Fibroblast of mammary gland (primary cell): ENCODE data around the gene PTGDS.

Source experiments
- DNase-seq: peaks from one replicate; pipeline ENCODE4 v3.0.0-alpha.2; 2010; ENCODE audit warnings: low read depth
- H3K4me3 ChIP-seq: 2 replicates; pipeline ENCODE4 v1.5.1; 2011; ENCODE audit warnings: low read depth, mild to moderate bottlenecking, low read length, moderate library complexity; ENCODE audit not compliant: control insufficient read depth
- TF ChIP-seq, protein P1 (sequence below): conservative IDR thresholded peaks from 2 replicates; pipeline ENCODE4 v1.5.1; 2011; ENCODE audit warnings: low read depth, low read length, inconsistent platforms; ENCODE audit not compliant: control insufficient read depth, insufficient read depth

PTGDS gene

DNA sequence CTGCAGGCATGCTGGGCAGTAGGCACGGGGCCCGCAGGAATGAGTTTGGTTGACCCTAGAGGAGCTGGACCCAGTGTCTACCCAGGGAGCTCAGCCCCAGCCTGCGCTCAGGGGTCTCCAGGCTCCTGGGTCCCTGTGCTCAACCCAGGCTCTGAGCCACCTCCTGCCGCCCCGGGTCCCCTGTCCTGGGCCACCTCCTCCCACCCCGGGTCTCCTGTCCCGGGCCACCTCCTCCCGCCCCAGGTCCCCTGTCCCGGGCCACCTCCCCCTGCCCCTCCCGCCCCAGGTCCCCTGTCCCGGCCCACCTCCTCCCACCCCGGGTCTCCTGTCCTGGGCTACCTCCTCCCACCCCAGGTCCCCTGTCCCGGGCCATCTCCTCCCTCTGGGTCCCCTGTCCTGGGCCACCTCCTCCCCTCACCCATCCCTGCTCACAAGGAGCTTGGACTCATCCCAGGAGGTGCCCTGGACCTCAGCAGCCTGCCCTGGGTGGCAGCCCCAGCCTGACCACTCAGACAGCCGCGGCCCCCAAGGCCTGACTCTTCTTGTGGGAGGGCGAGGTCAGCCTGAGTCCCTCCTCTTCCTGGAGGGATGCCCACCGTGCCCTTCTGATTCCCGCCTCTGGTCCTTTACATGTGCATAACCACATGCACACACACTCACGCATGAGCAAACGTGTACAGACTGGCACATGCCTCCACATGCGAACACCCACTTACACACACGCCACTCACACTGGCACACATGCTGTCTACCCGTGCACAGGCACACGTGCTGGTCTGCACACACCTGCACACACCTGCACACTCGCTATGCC is 22.8 kb upstream of the PTGDS start:
- TF ChIP-seq, protein P1, sequence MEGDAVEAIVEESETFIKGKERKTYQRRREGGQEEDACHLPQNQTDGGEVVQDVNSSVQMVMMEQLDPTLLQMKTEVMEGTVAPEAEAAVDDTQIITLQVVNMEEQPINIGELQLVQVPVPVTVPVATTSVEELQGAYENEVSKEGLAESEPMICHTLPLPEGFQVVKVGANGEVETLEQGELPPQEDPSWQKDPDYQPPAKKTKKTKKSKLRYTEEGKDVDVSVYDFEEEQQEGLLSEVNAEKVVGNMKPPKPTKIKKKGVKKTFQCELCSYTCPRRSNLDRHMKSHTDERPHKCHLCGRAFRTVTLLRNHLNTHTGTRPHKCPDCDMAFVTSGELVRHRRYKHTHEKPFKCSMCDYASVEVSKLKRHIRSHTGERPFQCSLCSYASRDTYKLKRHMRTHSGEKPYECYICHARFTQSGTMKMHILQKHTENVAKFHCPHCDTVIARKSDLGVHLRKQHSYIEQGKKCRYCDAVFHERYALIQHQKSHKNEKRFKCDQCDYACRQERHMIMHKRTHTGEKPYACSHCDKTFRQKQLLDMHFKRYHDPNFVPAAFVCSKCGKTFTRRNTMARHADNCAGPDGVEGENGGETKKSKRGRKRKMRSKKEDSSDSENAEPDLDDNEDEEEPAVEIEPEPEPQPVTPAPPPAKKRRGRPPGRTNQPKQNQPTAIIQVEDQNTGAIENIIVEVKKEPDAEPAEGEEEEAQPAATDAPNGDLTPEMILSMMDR, result no peak
- no peak for DNase-seq
- no peak overlapping the region for H3K4me3 ChIP-seq

DNA sequence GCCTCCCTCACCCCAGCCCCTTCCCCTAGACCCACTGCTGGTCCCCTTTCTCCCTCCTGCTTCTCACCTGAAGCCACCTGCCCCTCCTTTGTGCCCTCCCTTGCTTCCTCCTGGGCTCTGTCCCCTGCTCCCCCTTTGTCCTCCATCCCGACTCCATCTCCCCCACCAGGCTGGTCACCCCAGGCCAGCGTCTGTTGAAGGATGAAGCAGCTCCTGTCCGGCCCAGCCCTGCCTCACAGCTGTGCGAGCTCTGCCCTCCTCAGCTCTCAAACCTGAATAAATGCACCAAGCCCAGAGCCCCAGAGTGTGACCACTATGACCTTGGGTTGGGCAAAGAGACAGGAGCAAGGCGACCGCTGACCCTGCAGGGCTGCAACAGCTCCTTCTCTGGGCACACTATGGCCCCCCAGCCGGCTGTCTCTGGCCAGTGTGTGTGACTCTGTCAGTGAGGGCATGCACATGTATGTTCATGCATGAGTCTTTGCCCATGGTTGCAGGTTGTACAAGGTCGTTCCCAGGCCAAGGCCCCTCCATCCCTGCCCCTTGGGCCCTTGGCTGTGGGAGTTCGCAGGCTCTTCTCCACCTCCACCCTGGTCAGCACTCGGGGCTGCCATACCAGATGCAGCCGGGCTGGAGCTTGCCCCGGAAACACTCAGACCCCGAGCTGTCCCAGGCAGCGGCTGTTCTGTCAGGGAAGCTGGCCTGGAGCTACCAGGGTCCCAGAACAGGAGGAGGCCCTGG is 21.9 kb upstream of the PTGDS start:
- no peak for DNase-seq
- TF ChIP-seq, protein P1, result no peak
- H3K4me3 ChIP-seq, result no peak overlapping the region

DNA sequence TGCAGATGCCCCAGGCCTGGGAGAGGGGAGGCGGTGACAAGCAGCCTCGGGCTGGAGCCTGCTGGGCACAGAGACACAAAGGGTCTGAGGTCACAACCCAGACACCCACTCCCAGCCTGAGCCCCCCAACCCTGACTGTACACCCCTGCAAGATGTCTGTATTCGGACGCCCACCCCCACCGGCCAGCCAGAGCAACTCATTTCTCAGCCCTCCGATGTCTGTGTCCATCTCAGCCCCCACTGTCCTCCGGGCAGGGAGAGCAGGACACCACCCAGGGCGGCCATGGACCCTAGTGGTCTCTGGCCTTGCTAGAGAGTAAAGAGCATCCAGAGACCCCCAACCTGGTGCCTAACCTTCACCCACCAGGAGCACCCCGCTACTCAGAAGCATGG is 21.4 kb upstream of the PTGDS start:
- TF ChIP-seq, protein P1, result no peak
- no peak overlapping the region for H3K4me3 ChIP-seq
- no peak for DNase-seq

DNA sequence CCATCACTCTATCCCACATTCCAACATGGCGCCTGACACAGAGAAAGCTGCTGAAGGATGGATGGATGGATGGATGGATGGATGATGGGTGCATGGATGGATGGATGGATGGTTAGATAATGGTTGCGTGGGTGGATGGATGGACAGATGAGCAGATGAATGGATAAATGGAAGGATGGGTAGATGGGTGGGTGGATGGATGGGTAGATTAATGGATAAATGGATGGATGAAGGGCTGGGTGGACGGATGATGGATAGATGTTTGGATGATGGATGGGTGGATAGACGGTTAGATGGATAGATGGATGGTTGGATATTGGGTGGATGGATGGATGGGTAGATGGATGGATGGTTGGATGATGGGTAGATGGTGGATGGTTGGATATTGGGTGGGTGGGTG is 20.7 kb upstream of the PTGDS start:
- TF ChIP-seq, protein P1, result no peak
- no peak for DNase-seq
- H3K4me3 ChIP-seq, result no peak overlapping the region

DNA sequence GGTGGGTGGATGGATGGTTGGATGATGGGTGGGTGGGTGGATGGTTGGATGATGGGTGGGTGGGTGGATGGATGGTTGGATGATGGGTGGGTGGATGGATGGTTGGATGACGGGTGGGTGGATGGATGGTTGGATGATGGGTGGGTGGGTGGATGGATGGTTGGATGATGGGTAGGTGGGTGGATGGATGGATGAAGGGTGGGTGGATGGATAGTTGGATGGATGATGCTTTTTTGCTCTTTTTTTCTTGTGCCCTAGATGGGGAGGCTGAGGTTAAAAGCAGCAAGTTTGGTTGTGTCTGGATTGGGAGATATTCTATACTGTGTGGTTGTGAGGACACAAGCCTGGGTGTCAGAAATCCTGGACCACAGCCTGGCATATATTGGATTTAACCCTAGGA is 19.8 kb upstream of the PTGDS start:
- no peak overlapping the region for H3K4me3 ChIP-seq
- TF ChIP-seq, protein P1, result no peak
- DNase-seq, result no peak

DNA sequence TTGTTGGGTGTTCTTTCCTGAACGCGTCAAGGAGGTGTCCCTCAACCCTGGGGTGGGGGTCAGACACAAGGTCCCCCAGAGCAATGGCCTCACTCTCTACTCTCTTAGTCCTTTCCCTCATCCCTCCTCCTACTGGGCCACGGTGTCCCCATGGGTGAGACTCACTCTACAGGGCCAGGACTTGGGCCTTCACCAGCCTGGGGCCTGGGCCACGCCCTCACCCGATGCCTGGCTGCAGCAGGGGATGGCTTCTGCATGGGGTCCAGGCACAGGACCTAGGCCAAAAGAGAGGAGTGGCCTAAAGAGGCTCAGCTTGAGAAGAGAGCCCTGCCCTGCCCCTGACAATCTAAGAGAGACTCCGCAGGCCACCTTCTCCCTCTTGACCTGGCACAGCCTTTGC is 19.4 kb upstream of the PTGDS start:
- DNase-seq, result no peak
- H3K4me3 ChIP-seq, result no peak overlapping the region
- TF ChIP-seq, protein P1, result no peak
